A673 (cell line): ENCODE data around the gene PKM. TPM values are rescaled to one million over a fixed set of nuclear protein-coding genes. Genes with fewer than 3 reads are reported as not detected.

ENCODE experiments used
- BruUV-seq: library from RNA; stranded (reverse); fragments of 400-500 nt; replicated peaks from 2 replicates; lab custom pipeline; 2021; lab: Mats Ljungman, UMichigan
- CTCF ChIA-PET: fragments of 300-600 bp; sonication (Branson Sonifier 250); formaldehyde crosslinking; loops from one replicate; lab custom pipeline; 2022; ENCODE audit warnings: antibody characterized with exemption; lab: Charles Lee
- POLR2A ChIA-PET: fragments of 300-600 bp; sonication (Branson Sonifier 250); formaldehyde crosslinking; loops from one replicate; lab custom pipeline; 2022; ENCODE audit warnings: antibody characterized with exemption; ENCODE audit not compliant: low non-redundant PET; lab: Charles Lee
- DNase-seq: peaks from one replicate; pipeline ENCODE4 v3.0.0-alpha.2; 2015; ENCODE audit warnings: low spot score
- H3K27ac ChIP-seq: fragments of 200-600 bp; sonication (generic); 2 replicates; pipeline ENCODE4 v1.5.1; 2016; ENCODE audit warnings: mixed run types, low read depth, mild to moderate bottlenecking, mixed read lengths, antibody characterized with exemption, low read length; ENCODE audit not compliant: poor library complexity, severe bottlenecking
- H3K27me3 ChIP-seq: fragments of 200-600 bp; sonication (generic); replicated peaks from 2 replicates; pipeline ENCODE4 v1.6.1; 2017; ENCODE audit warnings: mixed run types, low read depth, mild to moderate bottlenecking, mixed read lengths, antibody characterized with exemption, low read length; ENCODE audit not compliant: insufficient read depth, poor library complexity
- H3K36me3 ChIP-seq: fragments of 200-600 bp; sonication (generic); 2 replicates; pipeline ENCODE4 v1.6.1; 2016; ENCODE audit warnings: mixed run types, mild to moderate bottlenecking, mixed read lengths, antibody characterized with exemption, low read length; ENCODE audit not compliant: insufficient read depth, poor library complexity, severe bottlenecking
- H3K4me1 ChIP-seq: fragments of 200-600 bp; sonication (generic); 2 replicates; pipeline ENCODE4 v1.6.1; 2017; ENCODE audit warnings: mixed run types, mild to moderate bottlenecking, mixed read lengths, antibody characterized with exemption, low read length; ENCODE audit not compliant: insufficient read depth, poor library complexity, severe bottlenecking
- H3K4me3 ChIP-seq: fragments of 200-600 bp; sonication (generic); 2 replicates; pipeline ENCODE4 v1.5.1; 2016; ENCODE audit warnings: low read depth, mixed run types, mild to moderate bottlenecking, mixed read lengths, low read length; ENCODE audit not compliant: poor library complexity, severe bottlenecking
- H3K9me3 ChIP-seq: fragments of 200-600 bp; sonication (generic); 2 replicates; pipeline ENCODE4 v1.6.1; 2016; ENCODE audit warnings: mixed run types, low read depth, mild to moderate bottlenecking, mixed read lengths, antibody characterized with exemption, low read length; ENCODE audit not compliant: poor library complexity, severe bottlenecking
- CTCF ChIP-seq: fragments of 300-800, 200-600 bp; sonication (generic); conservative IDR thresholded peaks from 2 replicates; pipeline ENCODE4 v1.5.1; 2017; ENCODE audit warnings: low read depth, mild to moderate bottlenecking, antibody characterized with exemption, low read length, moderate library complexity, mixed read lengths
- EZH2 ChIP-seq: fragments of 200-600 bp; sonication (generic); IDR thresholded peaks from 2 replicates; pipeline ENCODE4 v1.6.1; 2017; ENCODE audit warnings: borderline replicate concordance, low read depth, mild to moderate bottlenecking, mixed read lengths, antibody characterized with exemption, low read length; ENCODE audit not compliant: poor library complexity, severe bottlenecking
- intact Hi-C: fragments of 100-400 bp; cut with micrococcal nuclease; formaldehyde crosslinking; loops from one replicate; pipeline ENCODE4 v1.10.0; 2022; ENCODE audit not compliant: unreplicated experiment
- total RNA-seq: library from RNA; stranded (reverse); gene quantifications from 2 replicates; pipeline ENCODE4 v1.2.3, GENCODE V29; 2021

PKM gene
- total RNA-seq, 1 experiment from 2014 or later = 1,955 TPM

- CTCF ChIA-PET = no interaction called here
- peak; percentile 46 for DNase-seq
- H3K4me3 ChIP-seq = peak within 1 kb of the TSS; percentile 24
- intact Hi-C loops = loop anchor here (5.0 kb wide), 1 partner anchor 90 kb away; no protein-coding TSS in a partner anchor
- BruUV-seq = no TSS peak
- no peak within 1 kb of the TSS for H3K27ac ChIP-seq
- no peaks in the 10 kb centered on the region for H3K27me3 ChIP-seq
- H3K9me3 ChIP-seq = no peaks in the 10 kb centered on the region
- peaks cover 49% of the 10 kb centered on the region for H3K36me3 ChIP-seq
- POLR2A ChIA-PET = no interaction called here
- no peaks in the 10 kb centered on the region for H3K4me1 ChIP-seq
- TF ChIP-seq CTCF (no peak), EZH2 (no peak)
Observed at GRCh38 chr15:72197460-72198355, 33.3 kb downstream of the PKM start, which contains the start of gene GRAMD2A. TSS of gene GRAMD2A (minus strand) at chr15:72197787.

- Histone ChIP-seq H3K27ac (no peak overlapping the region), H3K4me3 (peak overlapping the region; percentile 24), H3K9me3 (no peaks in the 10 kb centered on the region), H3K36me3 (peaks cover 42% of the 10 kb centered on the region), H3K27me3 (no peaks in the 10 kb centered on the region), H3K4me1 (no peaks in the 10 kb centered on the region)
- no peak for TF ChIP-seq EZH2
- TF ChIP-seq CTCF = no peak
- intact Hi-C loops = loop anchor here (5.0 kb wide), 1 partner anchor 90 kb away; no protein-coding TSS in a partner anchor
- ChIA-PET CTCF (no interaction called here), POLR2A (interaction anchor here (0.6 kb wide), 1 partner anchor 155 kb away, joined by 8 read pairs; no protein-coding TSS in a partner anchor)
- no peak for DNase-seq
- BruUV-seq = no TSS peak
Observed at GRCh38 chr15:72197041-72197459, 33.9 kb downstream of the PKM start.

GRCh38 chr15:72196409-72197040 lies 34.5 kb downstream of the PKM start:
- intact Hi-C loops = loop anchor here (5.0 kb wide), 1 partner anchor 91 kb away; no protein-coding TSS in a partner anchor
- POLR2A ChIA-PET = interaction anchor here (0.6 kb wide), 1 partner anchor 156 kb away, joined by 8 read pairs; no protein-coding TSS in a partner anchor
- Histone ChIP-seq H3K27ac (no peak overlapping the region), H3K4me3 (no peak overlapping the region), H3K4me1 (no peaks in the 10 kb centered on the region), H3K9me3 (no peaks in the 10 kb centered on the region), H3K36me3 (peaks cover 37% of the 10 kb centered on the region), H3K27me3 (no peaks in the 10 kb centered on the region)
- no TSS peak for BruUV-seq
- DNase-seq = no peak
- CTCF ChIA-PET = no interaction called here
- TF ChIP-seq EZH2 = no peak
- TF ChIP-seq CTCF = no peak
